GM12874 (cell line): Measurements from ENCODE around the gene TOP3A.

ENCODE experiments used
- CTCF ChIP-seq: IDR thresholded peaks from 2 replicates; pipeline ENCODE4 v1.5.1; 2011; ENCODE audit warnings: low read depth, mild to moderate bottlenecking, control low read depth, low read length, moderate library complexity; ENCODE audit not compliant: insufficient read depth

Gene TOP3A

GRCh38 chr17:18225121-18225641 is 89.6 kb downstream of the TOP3A start, which contains the start of gene LLGL1:
Gene LLGL1 (plus strand): TSS chr17:18225635. CDS start chr17:18225683, 48 bp downstream.
- TF ChIP-seq CTCF: no peak

GRCh38 chr17:18224387-18225120 is 90.2 kb downstream of the TOP3A start:
- no peak for TF ChIP-seq CTCF

GRCh38 chr17:18224053-18224386 is 90.8 kb downstream of the TOP3A start:
- no peak for TF ChIP-seq CTCF
